Immature natural killer cell (primary cell): ENCODE results near the gene TAPBPL. TPM values are rescaled to one million over a fixed set of nuclear protein-coding genes. Genes with fewer than 3 reads are reported as not detected.
"Not testable (repeated sequence)": the region's sequence is repeated elsewhere in the genome, so short reads cannot be mapped to it uniquely, and the experiment has no call there.

Source experiments
- DNase-seq, 3 donors: peaks; one replicate each; pipeline ENCODE4 v3.0.0; 2022; ENCODE audit warnings: mixed read lengths in 1 of 3
- H3K27ac Mint-ChIP-seq, 6 donors: one replicate each; pipeline ENCODE4 v1.8.0; 2020; ENCODE audit warnings: mixed read lengths in 6 of 6, mild to moderate bottlenecking in 5 of 6, inconsistent platforms in 4 of 6, moderate library complexity in 3 of 6
- H3K27me3 Mint-ChIP-seq, 3 donors: one replicate each; pipeline ENCODE4 v1.8.0; 2020 to 2021; ENCODE audit warnings: low read depth in 3 of 3, mild to moderate bottlenecking in 3 of 3, mixed read lengths in 3 of 3, moderate library complexity in 3 of 3, inconsistent platforms in 1 of 3
- H3K36me3 Mint-ChIP-seq, 3 donors: one replicate each; pipeline ENCODE4 v1.8.0; 2020; ENCODE audit warnings: mixed read lengths in 3 of 3, inconsistent platforms in 2 of 3, mild to moderate bottlenecking in 2 of 3
- H3K4me1 Mint-ChIP-seq, 2 donors: one replicate each; pipeline ENCODE4 v1.8.0; 2020; ENCODE audit warnings: inconsistent platforms in 2 of 2, mild to moderate bottlenecking in 2 of 2, mixed read lengths in 2 of 2, moderate library complexity in 1 of 2
- H3K4me3 Mint-ChIP-seq, 5 donors: one replicate each; pipeline ENCODE4 v1.8.0; 2020; ENCODE audit warnings: mild to moderate bottlenecking in 5 of 5, mixed read lengths in 5 of 5, inconsistent platforms in 3 of 5, moderate library complexity in 3 of 5
- H3K9me3 Mint-ChIP-seq, 6 donors: one replicate each; pipeline ENCODE4 v1.8.0; 2020; ENCODE audit warnings: mild to moderate bottlenecking in 6 of 6, mixed read lengths in 6 of 6, inconsistent platforms in 4 of 6, moderate library complexity in 3 of 6
- polyA plus RNA-seq, 3 donors: library from polyadenylated mRNA; unstranded; fragments of 300-500 nt; fragmentation: Illumina TruSeq; gene quantifications; one replicate each; pipeline ENCODE4 v1.2.3, GENCODE V29; 2021

Gene TAPBPL
- polyA plus RNA-seq, 3 donors from 2014 or later: 205 to 276 (median 259) TPM

DNA sequence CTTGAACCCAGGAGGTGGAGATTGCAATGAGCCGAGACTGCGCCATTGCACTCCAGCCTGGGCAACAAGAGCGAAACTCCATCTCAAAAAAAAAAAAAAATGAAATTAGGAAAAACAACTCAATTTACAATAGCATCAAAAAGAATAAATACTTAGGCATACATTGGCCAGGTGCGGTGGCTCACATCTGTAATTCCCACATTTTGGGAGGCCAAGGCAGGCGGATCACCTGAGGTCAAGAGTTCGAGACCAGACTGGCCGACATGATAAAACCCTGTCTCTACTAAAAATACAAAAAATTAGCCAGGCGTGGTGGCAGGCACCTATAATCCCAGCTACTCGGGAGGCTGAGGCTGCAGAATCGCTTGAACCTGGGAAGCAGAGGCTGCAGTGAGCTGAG lies 24.0 kb upstream of the TAPBPL start:
- not testable (repeated sequence) for H3K9me3 Mint-ChIP-seq, H3K36me3 Mint-ChIP-seq, H3K27me3 Mint-ChIP-seq, DNase-seq, H3K4me3 Mint-ChIP-seq
- H3K4me1 Mint-ChIP-seq: peaks cover 33 to 37% of the 10 kb centered on the region in 2 donors
- H3K27ac Mint-ChIP-seq: peak overlapping the region in 1 of 6 donors; percentile 82

DNA sequence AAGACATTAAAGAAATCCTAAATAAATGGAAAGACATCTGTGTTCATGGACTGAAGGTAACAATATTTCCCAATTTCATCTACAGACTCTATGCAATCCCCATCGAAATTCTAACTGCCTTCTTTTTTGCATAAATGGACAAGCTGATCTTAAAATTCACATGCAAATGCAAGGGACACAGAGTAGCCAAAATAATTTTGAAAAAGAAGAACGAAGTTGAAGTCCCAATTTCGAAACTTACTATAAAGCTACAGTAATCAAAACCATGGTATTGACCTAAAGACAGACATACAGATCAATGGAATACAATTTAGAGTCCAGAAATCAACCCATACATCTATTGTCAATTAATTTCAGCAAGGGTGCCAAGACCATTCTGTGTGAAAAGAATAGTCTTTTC lies 23.5 kb upstream of the TAPBPL start:
- DNase-seq: no peak
- Mint-ChIP-seq H3K9me3 (no peaks in the 10 kb centered on the region), H3K36me3 (no peaks in the 10 kb centered on the region), H3K27me3 (peaks cover 5 to 9% (median 6%) of the 10 kb centered on the region in 3 donors), H3K4me3 (no peak overlapping the region), H3K4me1 (peaks cover 31 to 40% of the 10 kb centered on the region in 2 donors), H3K27ac (no peak overlapping the region)

DNA sequence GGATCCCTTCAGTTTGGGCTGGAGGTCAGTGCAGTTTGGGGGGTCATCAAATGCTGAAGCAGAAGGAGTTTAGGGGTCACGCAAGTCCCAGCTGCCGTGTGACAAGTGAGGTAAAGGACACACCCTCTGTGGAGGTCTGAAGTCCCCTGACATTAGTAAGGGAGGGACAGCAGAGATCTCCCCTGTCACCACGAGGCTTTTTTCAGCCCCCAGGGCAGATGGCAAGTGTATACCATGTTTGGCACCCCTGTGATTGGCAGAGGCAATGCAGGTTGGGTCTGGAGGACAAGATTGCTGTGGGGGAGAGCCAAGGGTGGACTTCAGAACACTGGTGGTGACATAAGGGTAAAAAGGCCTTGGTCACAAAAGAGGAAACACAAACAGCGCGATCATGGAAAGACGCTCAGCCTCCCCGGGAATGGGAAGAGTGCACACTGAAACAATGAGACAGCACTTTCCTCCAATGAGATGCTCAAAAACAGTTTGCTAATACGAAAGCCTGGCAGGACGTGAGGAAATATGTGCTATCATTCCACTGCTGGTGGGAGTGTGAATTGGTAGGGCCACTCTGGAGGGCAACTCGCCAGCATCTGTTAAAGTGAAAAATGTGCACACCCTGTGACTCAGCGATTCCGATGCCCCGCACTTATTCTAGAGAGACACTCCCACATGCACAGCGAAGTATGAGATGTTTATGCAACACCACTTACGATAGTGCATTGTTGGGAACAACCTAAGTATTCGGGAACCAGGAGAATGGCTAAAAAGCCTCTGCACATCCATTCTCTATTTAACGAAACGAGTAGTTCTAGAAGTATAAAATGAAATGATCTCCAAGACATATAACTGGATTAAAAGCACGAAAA lies 21.5 kb upstream of the TAPBPL start:
- no peaks in the 10 kb centered on the region for H3K36me3 Mint-ChIP-seq
- peak overlapping the region in 1 of 6 donors; percentile 57 for H3K27ac Mint-ChIP-seq
- H3K9me3 Mint-ChIP-seq: no peaks in the 10 kb centered on the region
- H3K4me3 Mint-ChIP-seq: peak overlapping the region in 1 of 5 donors; percentile 57
- no peak for DNase-seq
- peaks cover 3 to 9% (median 6%) of the 10 kb centered on the region in 3 donors for H3K27me3 Mint-ChIP-seq
- H3K4me1 Mint-ChIP-seq: peaks cover 28 to 33% of the 10 kb centered on the region in 2 donors

DNA sequence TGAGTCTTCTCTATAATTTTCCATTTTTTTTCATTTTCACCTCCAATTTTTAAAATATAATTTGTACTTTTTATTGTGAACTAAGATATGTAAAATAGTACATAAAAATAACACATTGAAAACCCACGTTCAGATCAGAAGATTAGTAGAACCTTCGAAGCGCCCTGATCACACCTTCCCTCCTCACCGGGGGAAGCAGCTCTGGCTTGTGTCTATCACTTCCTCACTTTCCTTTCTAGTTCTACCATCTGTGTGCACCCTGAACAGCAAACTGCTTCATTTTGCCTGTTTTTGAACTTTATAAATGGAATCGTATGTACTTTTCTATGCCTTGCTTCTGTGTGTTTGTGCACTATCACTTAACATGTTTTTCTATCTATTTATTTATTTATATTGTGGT lies 18.9 kb upstream of the TAPBPL start:
- no peak overlapping the region for H3K4me3 Mint-ChIP-seq
- no peak for DNase-seq
- H3K4me1 Mint-ChIP-seq: peaks cover 12 to 18% of the 10 kb centered on the region in 2 donors
- H3K36me3 Mint-ChIP-seq: no peaks in the 10 kb centered on the region
- H3K9me3 Mint-ChIP-seq: no peaks in the 10 kb centered on the region
- no peak overlapping the region for H3K27ac Mint-ChIP-seq
- peaks cover 1 to 7% (median 3%) of the 10 kb centered on the region in 3 donors for H3K27me3 Mint-ChIP-seq

DNA sequence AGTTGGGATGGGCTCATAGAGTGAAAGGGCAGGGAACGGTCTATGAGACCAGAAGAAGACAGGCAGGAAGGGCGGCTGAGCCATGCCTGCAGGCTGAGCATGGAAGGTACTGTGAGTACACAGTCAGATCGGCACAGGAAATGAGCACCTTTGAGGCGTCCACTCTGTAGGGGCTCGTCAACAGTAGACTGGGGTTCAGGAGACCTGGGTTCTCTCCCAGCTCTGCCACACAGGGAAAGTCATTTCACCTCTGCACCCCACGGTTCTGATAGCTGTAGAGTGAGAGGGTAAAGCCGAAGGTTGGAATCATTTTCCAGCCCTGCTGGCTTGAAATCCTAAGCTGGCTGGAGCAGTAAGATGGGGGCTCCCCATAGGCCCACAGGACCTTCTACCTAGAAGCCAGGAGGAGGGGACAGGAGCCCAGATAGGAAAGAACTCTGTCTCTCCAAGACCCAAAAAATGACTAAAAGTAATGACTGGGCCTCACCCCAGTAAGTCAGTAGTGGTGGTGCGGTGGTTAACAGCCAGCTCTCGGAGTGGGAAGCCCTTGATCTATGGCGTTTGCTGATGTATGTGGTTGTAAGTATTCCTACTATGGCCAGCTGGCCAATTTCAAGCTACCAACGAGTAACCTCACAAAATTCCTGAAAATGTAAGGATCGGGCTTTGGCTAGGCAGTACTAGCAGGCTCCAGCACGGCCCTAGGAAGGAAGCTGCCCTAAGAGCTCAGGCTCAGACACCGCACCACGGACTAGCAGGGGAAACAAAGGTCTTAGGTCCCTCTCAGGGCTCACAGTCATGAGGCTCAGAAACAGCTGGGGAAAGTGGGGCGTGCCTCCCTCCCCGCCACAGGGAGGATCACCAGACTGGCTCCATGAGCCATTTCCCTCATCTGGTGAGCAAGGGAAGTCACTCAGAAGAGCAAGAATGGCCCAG lies 17.4 kb upstream of the TAPBPL start:
- no peak overlapping the region for H3K27ac Mint-ChIP-seq
- H3K9me3 Mint-ChIP-seq: no peaks in the 10 kb centered on the region
- no peak for DNase-seq
- peaks cover 1 to 7% (median 3%) of the 10 kb centered on the region in 3 donors for H3K27me3 Mint-ChIP-seq
- no peaks in the 10 kb centered on the region for H3K36me3 Mint-ChIP-seq
- no peak overlapping the region for H3K4me3 Mint-ChIP-seq
- peaks cover 12 to 18% of the 10 kb centered on the region in 2 donors for H3K4me1 Mint-ChIP-seq

DNA sequence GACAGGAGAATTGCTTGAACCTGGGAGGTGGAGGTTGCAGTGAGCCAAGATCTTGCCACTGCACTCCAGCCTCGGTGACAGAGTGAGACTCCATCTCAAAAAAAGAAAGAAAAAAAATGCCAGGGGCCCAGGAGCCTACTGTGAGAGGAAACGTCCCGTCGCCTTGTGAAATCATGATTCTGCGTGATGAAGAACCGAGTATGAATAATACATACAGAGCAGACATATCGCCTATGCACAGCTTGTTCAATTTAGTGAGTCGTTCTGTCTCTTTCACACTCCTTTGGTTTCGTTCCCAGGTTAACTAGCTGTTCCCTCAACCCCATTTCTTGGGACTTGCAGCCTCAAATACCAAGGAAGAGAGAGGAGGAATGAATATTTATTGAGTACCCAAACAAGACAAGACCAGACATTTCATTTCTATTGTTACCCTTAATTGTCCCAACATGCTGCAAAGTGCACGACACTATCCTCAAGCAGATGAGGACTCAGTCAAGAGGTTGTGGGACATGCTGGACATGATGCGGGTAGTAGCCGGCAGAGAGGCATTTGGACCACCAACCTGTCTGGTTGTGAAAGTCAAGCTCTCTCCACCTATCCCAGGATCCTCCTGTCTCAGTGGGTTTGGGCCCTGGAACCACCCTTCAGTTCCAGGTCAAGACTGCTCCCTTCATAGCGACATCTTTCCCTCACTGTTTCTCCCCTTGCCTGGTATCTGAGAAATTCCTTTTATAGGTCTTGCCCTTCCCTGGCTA lies 15.7 kb upstream of the TAPBPL start:
- H3K27me3 Mint-ChIP-seq: peaks cover 1 to 3% (median 3%) of the 10 kb centered on the region in 3 donors
- H3K4me1 Mint-ChIP-seq: peaks cover 3 to 13% of the 10 kb centered on the region in 2 donors
- no peak overlapping the region for H3K4me3 Mint-ChIP-seq
- no peak overlapping the region for H3K27ac Mint-ChIP-seq
- no peaks in the 10 kb centered on the region for H3K36me3 Mint-ChIP-seq
- H3K9me3 Mint-ChIP-seq: no peaks in the 10 kb centered on the region
- no peak for DNase-seq

DNA sequence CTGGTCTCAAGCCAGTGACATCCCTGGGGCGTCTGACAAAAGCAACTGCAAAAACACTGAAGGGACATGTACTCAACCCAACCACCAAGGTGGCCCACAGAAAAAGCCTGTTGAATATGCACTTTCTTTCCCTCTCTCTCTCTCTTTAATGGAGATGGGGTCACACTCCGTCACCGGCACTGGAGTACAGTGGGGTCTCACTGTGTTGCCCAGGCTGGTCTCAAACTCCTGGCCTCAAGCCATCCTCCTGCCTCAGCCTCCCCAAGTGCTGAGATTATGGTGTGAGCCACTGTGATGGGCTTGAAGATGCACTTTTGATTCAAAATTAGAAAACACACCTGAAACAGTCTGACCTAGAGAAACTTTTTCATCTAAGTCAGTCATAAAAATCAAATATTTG lies 14.3 kb upstream of the TAPBPL start:
- Mint-ChIP-seq H3K36me3 (peaks cover 0 to 4% (median 0%) of the 10 kb centered on the region in 3 donors), H3K9me3 (no peaks in the 10 kb centered on the region), H3K4me1 (peaks cover 3 to 13% of the 10 kb centered on the region in 2 donors), H3K27me3 (peaks cover 3% of the 10 kb centered on the region in 3 donors), H3K4me3 (no peak overlapping the region), H3K27ac (no peak overlapping the region)
- no peak for DNase-seq

DNA sequence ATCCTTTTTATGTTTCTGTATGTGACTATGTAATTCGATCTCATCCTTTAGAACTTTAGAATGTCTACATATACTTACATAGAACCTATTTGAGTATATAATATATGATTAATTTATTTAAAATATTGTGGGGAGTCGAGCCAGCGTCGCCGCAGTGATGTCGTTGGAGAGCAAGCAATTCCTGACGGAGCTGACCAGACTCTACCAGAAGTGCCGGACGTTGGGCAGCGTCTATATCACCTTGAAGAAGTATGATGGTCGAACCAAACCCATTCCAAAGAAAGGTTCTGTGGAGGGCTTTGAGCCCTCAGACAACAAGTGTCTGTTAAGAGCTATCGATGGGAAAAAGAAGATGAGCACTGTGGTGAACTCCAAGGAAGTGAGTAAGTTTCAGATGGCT lies 13.5 kb upstream of the TAPBPL start:
- Mint-ChIP-seq H3K4me1 (peaks cover 3 to 10% of the 10 kb centered on the region in 2 donors), H3K36me3 (peaks cover 0 to 4% (median 0%) of the 10 kb centered on the region in 3 donors), H3K27me3 (peaks cover 0 to 2% (median 2%) of the 10 kb centered on the region in 3 donors), H3K4me3 (no peak overlapping the region), H3K27ac (peak overlapping the region in 1 of 6 donors; percentile 46), H3K9me3 (no peaks in the 10 kb centered on the region)
- no peak for DNase-seq

DNA sequence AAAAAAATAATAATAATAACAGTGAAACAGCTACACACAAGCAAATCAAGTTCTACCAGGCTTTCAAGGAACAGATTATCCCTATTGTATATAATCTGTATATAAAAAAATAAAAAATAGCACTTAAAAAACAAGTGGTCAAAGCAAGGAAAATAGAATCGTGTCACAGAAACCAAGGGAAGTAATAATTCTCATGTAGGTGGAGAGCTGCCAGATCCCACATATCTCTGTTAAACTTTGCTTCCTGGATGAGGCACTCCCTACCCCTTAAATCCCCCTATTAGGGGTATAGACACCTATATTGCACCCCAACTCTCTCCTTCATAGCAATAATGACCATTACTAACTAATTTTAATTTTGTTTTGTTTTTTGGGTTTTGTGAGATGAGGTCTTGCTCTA lies 11.5 kb upstream of the TAPBPL start:
- H3K27me3 Mint-ChIP-seq: peaks cover 0 to 2% (median 2%) of the 10 kb centered on the region in 3 donors
- H3K27ac Mint-ChIP-seq: no peak overlapping the region
- H3K36me3 Mint-ChIP-seq: peaks cover 0 to 10% (median 0%) of the 10 kb centered on the region in 3 donors
- H3K9me3 Mint-ChIP-seq: no peaks in the 10 kb centered on the region
- no peak for DNase-seq
- H3K4me3 Mint-ChIP-seq: no peak overlapping the region
- H3K4me1 Mint-ChIP-seq: peaks cover 15 to 29% of the 10 kb centered on the region in 2 donors

DNA sequence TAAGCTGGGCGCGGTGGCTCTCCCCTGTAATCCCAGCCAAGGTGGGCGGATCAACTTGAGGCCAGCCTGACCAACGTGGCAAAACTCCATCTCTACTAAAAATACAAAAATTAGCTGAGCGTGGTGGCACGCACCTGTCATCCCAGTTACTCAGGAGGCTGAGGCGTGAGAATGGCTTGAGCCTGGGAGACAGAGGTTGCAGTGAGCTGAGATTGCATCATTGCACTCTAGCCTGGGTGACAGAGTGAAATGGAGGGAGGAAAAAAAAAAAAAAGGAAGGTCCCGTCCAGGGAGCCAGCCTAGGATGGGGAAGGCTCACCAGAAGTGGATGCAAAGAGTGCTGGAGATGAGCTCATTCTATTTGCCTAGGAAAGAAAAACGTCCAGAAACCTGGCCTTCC lies 9.0 kb upstream of the TAPBPL start:
- no peak overlapping the region for H3K4me3 Mint-ChIP-seq
- peaks cover 0 to 4% (median 2%) of the 10 kb centered on the region in 3 donors for H3K27me3 Mint-ChIP-seq
- no peak for DNase-seq
- H3K27ac Mint-ChIP-seq: peak overlapping the region in 1 of 6 donors; percentile 40
- no peaks in the 10 kb centered on the region for H3K9me3 Mint-ChIP-seq
- peaks cover 18 to 38% of the 10 kb centered on the region in 2 donors for H3K4me1 Mint-ChIP-seq
- H3K36me3 Mint-ChIP-seq: peaks cover 0 to 10% (median 3%) of the 10 kb centered on the region in 3 donors

DNA sequence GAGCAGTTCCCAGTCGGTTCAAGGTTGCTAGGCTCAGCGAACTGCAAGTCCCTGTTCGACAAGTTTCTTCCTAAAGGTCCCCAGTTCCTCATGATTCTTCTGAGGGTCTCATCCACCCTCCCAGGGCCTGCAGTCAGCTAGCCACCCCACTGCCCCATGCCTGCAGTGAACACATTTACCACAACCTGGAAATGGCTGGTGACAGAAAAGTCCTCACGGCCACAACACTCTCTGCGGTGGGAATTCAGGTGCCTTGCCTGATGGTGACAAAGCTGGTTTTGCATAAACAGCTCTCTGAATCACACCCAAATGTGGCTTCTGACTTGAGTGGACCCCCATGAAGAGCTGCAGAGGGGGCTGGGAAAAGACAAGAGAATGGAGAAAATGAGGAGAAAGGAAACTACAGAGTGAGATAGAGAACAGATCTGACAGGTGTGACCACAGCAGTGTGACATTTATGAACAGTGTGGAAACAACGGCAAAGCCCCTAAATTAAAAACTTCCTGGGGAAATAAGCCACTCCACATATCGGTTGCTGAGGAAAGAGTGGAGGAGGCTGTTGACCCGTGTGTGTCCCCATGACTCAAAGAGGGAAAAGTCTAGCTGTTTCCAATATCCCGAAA lies 8.4 kb upstream of the TAPBPL start:
- Mint-ChIP-seq H3K4me3 (peak overlapping the region in 3 of 5 donors; percentile 11 to 49 (median 47)), H3K27ac (peak overlapping the region in 3 of 6 donors; percentile 34 to 82 (median 76)), H3K27me3 (peaks cover 0 to 4% (median 2%) of the 10 kb centered on the region in 3 donors), H3K9me3 (no peaks in the 10 kb centered on the region), H3K4me1 (peaks cover 18 to 38% of the 10 kb centered on the region in 2 donors), H3K36me3 (peaks cover 0 to 10% (median 4%) of the 10 kb centered on the region in 3 donors)
- no peak for DNase-seq

DNA sequence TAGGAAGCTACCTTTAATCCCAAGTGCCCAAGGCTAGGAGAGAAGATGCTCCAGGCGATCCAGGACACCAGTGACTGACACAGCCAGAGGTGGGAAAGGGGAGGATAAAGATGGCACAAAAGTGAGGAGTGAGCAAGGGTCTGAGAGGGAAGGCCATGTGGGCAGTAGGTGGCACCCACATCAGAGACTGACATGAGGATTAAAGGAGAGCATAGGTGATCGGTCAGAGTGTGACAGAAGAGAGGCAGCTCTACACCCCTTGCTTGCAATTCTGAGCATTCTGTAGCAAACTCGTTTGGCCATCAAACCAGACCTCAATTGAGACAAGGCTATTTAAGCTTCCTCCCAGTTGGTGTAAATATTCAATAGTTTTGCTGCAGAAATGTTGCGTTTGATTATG lies 7.8 kb upstream of the TAPBPL start:
- Mint-ChIP-seq H3K4me1 (peaks cover 18 to 38% of the 10 kb centered on the region in 2 donors), H3K36me3 (peaks cover 0 to 10% (median 4%) of the 10 kb centered on the region in 3 donors), H3K4me3 (peak overlapping the region in 3 of 5 donors; percentile 15 to 49 (median 41)), H3K27me3 (peaks cover 0 to 4% (median 2%) of the 10 kb centered on the region in 3 donors), H3K9me3 (no peaks in the 10 kb centered on the region), H3K27ac (peak overlapping the region in 4 of 6 donors; percentile 12 to 82 (median 55))
- no peak for DNase-seq
